Ramos (cell line): ENCODE results near the gene FYB1.
"Not testable (repeated sequence)": the region's sequence is repeated elsewhere in the genome, so short reads cannot be mapped to it uniquely, and the experiment has no call there.

Source experiments
- in situ Hi-C: fragments of 300-500 bp; cut with MboI; formaldehyde crosslinking; loops from one replicate; pipeline ENCODE4 v1.14.3; 2022; ENCODE audit warnings: low sequenced_read_pairs; ENCODE audit not compliant: unreplicated experiment

Gene FYB1

GRCh38 chr5:39190311-39191102 lies 28.9 kb downstream of the FYB1 start:
- in situ Hi-C loops, result no loop called here

- in situ Hi-C loops, result no loop called here
Observed at GRCh38 chr5:39189292-39189955, 29.9 kb downstream of the FYB1 start.

GRCh38 chr5:39187831-39188731 lies 31.3 kb downstream of the FYB1 start:
- in situ Hi-C loops, result no loop called here

GRCh38 chr5:39186722-39187539 lies 32.4 kb downstream of the FYB1 start:
- in situ Hi-C loops, result no loop called here

- in situ Hi-C loops, result no loop called here
Observed at GRCh38 chr5:39186289-39186688, 33.1 kb downstream of the FYB1 start.

GRCh38 chr5:39185761-39186160 lies 33.6 kb downstream of the FYB1 start:
- in situ Hi-C loops, result no loop called here

- in situ Hi-C loops, result not testable (repeated sequence)
Observed at GRCh38 chr5:39179561-39179960, 39.8 kb downstream of the FYB1 start.

- in situ Hi-C loops, result no loop called here
Observed at GRCh38 chr5:39178861-39179260, 40.5 kb downstream of the FYB1 start.

- in situ Hi-C loops, result no loop called here
Observed at GRCh38 chr5:39178171-39178570, 41.2 kb downstream of the FYB1 start.

- in situ Hi-C loops, result no loop called here
Observed at GRCh38 chr5:39177631-39177964, 41.8 kb downstream of the FYB1 start.

GRCh38 chr5:39176759-39177630 lies 42.4 kb downstream of the FYB1 start:
- in situ Hi-C loops, result no loop called here

- in situ Hi-C loops, result no loop called here
Observed at GRCh38 chr5:39175273-39175955, 43.9 kb downstream of the FYB1 start.

GRCh38 chr5:39173069-39173468 lies 46.3 kb downstream of the FYB1 start:
- in situ Hi-C loops, result no loop called here

GRCh38 chr5:39172593-39172992 lies 46.8 kb downstream of the FYB1 start:
- in situ Hi-C loops, result no loop called here

GRCh38 chr5:39171647-39172046 lies 47.7 kb downstream of the FYB1 start:
- in situ Hi-C loops, result no loop called here

GRCh38 chr5:39169081-39169480 lies 50.3 kb downstream of the FYB1 start:
- in situ Hi-C loops, result no loop called here

GRCh38 chr5:39167972-39168342 lies 51.4 kb downstream of the FYB1 start:
- in situ Hi-C loops, result no loop called here

GRCh38 chr5:39167141-39167971 lies 52.0 kb downstream of the FYB1 start:
- in situ Hi-C loops, result no loop called here
